ENCODE measurements around the gene ATE1.
"Not testable (repeated sequence)": the region's sequence is repeated elsewhere in the genome, so short reads cannot be mapped to it uniquely, and the experiment has no call there.

The ATE1 gene

DNA sequence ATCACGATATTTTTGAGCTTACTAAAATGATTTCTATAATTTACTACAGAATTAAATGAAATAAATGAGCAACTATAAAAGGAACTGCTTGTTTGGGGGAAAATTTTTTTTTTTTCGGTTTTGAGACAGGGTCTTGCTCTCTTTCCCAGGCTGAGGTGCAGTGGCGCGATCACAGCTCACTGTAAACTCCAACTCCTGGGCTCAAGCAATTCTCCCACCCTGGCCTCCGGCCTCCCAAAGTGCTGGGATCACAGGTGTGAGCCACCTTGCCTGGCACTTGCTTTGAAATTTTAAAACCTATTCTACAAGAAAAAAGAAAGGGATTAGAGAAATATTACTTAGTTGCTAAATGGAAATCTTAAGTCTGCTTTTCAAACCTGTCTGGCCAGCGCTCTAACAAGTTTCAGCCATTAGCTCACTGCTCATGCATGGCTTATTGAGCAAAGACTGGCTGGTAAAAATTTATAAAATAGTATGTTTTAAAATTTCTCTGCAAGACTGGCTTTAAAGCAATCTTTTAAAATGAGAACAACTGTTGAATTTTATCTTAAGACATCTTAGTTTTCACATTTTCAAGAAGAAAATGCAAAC lies 144.0 kb downstream of the ATE1 start:
- DNase-seq (ENCODE audit: low read depth), result no peak

DNA sequence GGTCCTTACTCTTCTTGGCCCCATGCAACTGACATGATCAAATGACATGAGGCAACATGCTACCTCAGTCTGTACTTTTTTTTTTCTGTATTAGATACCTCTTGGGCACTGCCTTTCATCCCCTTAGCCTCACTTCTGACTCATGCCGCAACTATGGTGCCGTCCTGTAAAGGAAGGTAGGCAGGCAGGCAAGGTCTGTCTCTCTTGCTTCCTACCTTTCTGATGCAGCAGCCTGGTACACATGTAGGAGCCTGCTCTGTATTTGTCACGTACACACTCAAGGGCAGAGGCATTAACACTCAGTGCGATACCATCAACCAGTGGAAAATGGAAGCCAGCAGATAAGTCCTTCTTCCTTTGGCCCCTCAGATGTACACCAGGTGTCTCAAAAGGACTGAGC lies 146.7 kb downstream of the ATE1 start:
- DNase-seq (ENCODE audit: low read depth), result no peak

GRCh38 chr10:121774813-121775212 lies 153.0 kb downstream of the ATE1 start:
- DNase-seq (ENCODE audit: low read depth), result no peak

GRCh38 chr10:121774404-121774803 lies 153.4 kb downstream of the ATE1 start:
- no peak for DNase-seq (ENCODE audit: low read depth)

DNA sequence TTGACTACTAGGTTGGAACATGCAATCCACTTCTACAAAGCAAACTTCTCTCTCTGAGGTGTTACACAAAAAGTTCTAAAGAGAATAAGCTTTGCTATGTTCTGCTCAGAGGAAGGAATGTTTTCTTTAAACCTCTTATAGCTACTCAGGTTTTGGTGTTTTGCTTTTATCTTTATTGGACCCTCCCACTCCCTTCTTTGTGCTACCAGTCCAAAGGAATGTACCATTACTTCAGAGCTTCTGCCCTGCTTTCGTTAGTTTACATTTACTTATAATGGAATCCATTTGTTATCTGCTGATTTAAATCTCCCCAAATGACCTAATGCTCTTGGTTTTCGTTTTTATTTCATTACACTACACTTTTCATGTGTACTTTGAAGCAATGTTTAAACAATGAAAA lies 154.9 kb downstream of the ATE1 start:
- DNase-seq (ENCODE audit: low read depth), result no peak

DNA sequence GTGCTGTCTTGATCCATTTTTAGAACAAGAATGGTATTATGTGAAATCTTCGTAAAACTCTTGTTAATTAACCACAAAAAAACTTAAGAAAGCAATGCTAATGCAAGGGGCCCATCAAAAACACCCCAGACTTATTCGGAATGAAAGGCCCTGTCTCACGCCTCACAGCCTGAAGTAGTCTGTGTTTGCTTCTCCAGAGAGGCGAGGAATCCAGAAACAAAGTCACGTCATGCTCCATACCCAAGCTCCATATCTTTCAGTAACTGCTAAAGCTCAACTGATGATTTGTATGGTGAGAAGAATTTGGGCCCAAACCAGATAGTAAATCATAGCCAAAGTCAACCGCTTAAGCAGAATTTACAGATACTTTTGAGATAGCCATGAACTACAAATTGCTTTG lies 155.4 kb downstream of the ATE1 start:
- no peak for DNase-seq (ENCODE audit: low read depth)

DNA sequence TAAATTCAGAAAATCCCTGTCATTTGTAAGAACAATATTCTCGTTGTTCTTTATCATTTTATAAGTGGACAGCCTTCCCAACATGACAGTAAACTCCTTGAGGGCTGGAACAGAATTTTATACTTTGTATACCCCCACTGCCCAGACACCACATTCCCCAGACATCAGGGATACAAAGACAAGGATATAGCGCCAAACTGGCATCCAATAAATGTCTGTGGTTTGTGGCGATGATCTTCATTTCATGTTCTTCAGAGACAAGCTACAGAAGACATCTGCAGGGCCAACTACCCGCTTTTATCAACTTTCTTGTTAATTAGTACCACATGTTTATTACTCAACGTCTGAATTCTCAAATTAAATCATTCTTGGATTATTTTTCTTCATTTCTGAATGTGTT lies 155.9 kb downstream of the ATE1 start:
- no peak for DNase-seq (ENCODE audit: low read depth)

- no peak for DNase-seq (ENCODE audit: low read depth)
Observed at GRCh38 chr10:121766426-121766825, 161.4 kb downstream of the ATE1 start.

- no peak for DNase-seq (ENCODE audit: low read depth)
Observed at GRCh38 chr10:121765204-121765603, 162.6 kb downstream of the ATE1 start.

- DNase-seq (ENCODE audit: low read depth), result no peak
Observed at GRCh38 chr10:121764233-121764942, 163.4 kb downstream of the ATE1 start.

- DNase-seq (ENCODE audit: low read depth), result not testable (repeated sequence)
Observed at GRCh38 chr10:121757241-121757640, 170.6 kb downstream of the ATE1 start.

DNA sequence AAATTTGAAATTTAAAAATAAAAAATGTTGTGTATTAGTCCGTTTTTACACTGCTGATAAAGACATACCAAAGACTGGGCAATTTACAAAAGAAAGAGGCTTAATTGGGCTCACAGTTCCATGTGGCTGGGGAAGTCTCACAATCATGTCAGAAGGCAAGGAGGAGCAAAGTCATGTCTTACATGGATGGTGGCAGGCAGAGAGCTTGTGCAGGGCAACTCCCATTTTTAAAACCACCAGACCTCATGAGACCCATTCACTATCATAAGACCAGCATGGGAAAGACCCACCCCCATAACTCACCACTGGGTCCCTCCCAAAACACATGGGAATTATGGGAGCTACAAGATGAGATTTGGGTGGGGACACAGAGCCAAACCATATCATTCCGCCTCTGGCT lies 172.3 kb downstream of the ATE1 start:
- DNase-seq (ENCODE audit: low read depth), result not testable (repeated sequence)

GRCh38 chr10:121754666-121755065 lies 173.2 kb downstream of the ATE1 start:
- DNase-seq (ENCODE audit: low read depth), result no peak

- DNase-seq (ENCODE audit: low read depth), result no peak
Observed at GRCh38 chr10:121753726-121754476, 173.9 kb downstream of the ATE1 start.

DNA sequence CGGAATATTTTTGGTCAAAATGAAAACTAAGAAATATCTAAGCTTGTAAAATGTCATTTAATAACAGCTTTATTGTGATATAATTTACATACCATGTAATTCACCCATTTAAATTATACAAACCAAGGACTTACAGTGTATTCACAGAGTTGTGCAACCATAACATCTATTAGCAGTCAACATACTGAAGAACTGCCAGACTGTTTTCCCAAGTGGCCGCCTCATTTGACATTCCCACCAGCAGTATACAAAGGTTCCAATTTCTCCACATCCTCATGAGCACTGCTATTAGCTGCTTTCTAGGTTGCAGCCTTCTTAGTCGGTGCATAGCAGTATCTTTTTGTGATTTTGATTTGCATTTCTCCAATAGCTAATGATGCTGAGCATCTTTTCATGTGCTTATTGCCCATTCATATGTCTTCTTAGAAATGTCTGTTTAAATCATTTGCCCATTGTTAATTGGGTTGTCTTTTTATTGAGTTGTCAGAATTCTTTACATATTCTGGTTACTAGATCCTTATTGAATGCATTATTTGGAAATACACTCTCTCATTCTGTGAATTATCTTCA lies 176.6 kb downstream of the ATE1 start:
- no peak for DNase-seq (ENCODE audit: low read depth)

- no peak for DNase-seq (ENCODE audit: low read depth)
Observed at GRCh38 chr10:121747163-121747775, 180.6 kb downstream of the ATE1 start.

- no peak for DNase-seq (ENCODE audit: low read depth)
Observed at GRCh38 chr10:121741248-121741792, 186.5 kb downstream of the ATE1 start.

GRCh38 chr10:121740069-121740468 lies 187.8 kb downstream of the ATE1 start:
- no peak for DNase-seq (ENCODE audit: low read depth)

- no peak for DNase-seq (ENCODE audit: low read depth)
Observed at GRCh38 chr10:121739114-121739513, 188.7 kb downstream of the ATE1 start.

DNA sequence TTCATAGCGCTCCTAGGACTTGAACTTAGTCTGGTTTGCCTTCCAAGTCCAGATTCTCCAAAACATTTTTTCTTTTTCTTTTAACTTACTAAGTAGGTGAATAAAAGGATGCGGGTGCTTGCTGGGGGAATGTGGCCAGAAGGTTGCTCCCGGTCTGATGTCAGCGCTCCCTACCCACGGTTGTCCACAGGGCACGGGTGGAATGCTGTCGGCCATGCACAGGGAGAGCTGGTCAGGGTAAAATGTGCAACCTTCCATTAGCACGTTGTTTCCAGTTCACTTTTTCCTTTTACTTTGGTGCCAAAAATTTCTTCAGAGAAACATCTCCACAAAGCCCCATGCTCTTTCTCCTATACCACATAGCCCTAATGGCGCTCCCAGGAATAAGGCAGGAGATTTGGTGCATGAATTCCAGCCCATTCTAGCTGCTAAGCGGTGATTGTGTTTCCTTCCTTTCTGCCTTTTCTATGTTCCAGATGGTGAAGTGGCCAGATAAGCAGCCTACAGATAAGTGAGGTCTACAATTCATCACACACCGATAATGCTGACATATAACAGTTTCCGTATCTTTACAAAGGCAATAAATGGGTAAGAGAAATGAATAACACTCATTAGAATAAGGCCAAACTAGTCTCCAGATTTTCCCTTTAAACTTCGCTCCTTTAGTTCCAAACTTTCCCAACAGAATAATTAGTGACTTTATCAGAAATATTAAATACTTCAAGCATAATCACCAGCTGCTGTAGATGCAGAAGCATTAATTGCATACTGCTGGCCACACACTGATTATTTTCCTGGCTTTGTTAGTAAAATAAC lies 191.3 kb downstream of the ATE1 start:
- DNase-seq (ENCODE audit: low read depth), result no peak

DNA sequence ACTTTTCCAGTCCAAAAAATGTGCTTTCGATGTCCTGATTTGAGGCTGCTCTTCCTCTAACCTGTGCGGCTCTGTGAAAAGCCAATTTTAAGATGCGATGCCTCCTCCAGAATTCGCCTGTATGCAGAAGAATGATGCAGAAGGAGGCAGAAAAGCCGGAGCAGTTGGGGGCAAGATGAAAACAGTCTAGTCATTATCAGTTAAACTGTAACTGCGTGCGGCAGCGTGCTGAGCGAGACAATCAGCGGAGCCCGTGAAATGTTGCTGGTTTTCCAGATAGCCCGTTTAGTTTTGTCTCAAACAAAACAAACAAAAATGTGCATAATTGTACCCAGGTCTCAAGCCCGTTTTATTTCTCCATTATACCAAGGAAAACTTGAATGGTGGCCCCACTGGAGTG lies 192.6 kb downstream of the ATE1 start:
- DNase-seq (ENCODE audit: low read depth), result no peak
